Bronchial epithelial cell (primary cell): Measurements from ENCODE around the gene CDYL2. TPM values are rescaled to one million over a fixed set of nuclear protein-coding genes. Genes with fewer than 3 reads are reported as not detected.

Experiments
- DNase-seq: peaks from one replicate; pipeline ENCODE4 v3.0.0-alpha.2; 2010; ENCODE audit warnings: low read depth
- FAIRE-seq: peaks from 2 replicates; lab custom pipeline; 2011; peaks lifted over from hg19 to GRCh38; lab: Jason Lieb, UNC
- H3K27me3 ChIP-seq: 2 replicates; pipeline ENCODE4 v1.5.1; 2011; ENCODE audit warnings: low read length; ENCODE audit not compliant: control insufficient read depth, insufficient read depth
- H3K36me3 ChIP-seq: 2 replicates; pipeline ENCODE4 v1.5.1; 2011; ENCODE audit warnings: low read length; ENCODE audit not compliant: control insufficient read depth, insufficient read depth
- H3K4me3 ChIP-seq: 2 replicates; pipeline ENCODE4 v1.5.1; 2011; ENCODE audit warnings: mild to moderate bottlenecking, low read depth, low read length, control low read depth
- CTCF ChIP-seq: IDR thresholded peaks from 2 replicates; pipeline ENCODE4 v1.5.1; 2011; ENCODE audit warnings: mild to moderate bottlenecking, moderate library complexity, low read length, control low read depth, inconsistent platforms; ENCODE audit not compliant: insufficient read depth, severe bottlenecking
- total RNA-seq: library from RNA; depleted of rRNA; stranded (reverse); fragments of >200 nt; gene quantifications from 2 replicates; pipeline ENCODE4 v1.2.1, GENCODE V29; 2014

The CDYL2 gene
- total RNA-seq, 1 donor from 2014 or later = 1.1 TPM

GRCh38 chr16:80703131-80704071 lies 101.0 kb downstream of the CDYL2 start:
- no peaks in the 10 kb centered on the region for H3K36me3 ChIP-seq
- H3K27me3 ChIP-seq = no peaks in the 10 kb centered on the region
- TF ChIP-seq CTCF = no peak
- no peak overlapping the region for H3K4me3 ChIP-seq
- FAIRE-seq (no peak), DNase-seq (no peak)

GRCh38 chr16:80702696-80703095 lies 101.7 kb downstream of the CDYL2 start:
- DNase-seq (no peak), FAIRE-seq (no peak)
- no peak for TF ChIP-seq CTCF
- no peaks in the 10 kb centered on the region for H3K27me3 ChIP-seq
- no peaks in the 10 kb centered on the region for H3K36me3 ChIP-seq
- no peak overlapping the region for H3K4me3 ChIP-seq

GRCh38 chr16:80700558-80700957 lies 103.8 kb downstream of the CDYL2 start:
- TF ChIP-seq CTCF = no peak
- no peak for FAIRE-seq
- DNase-seq = no peak
- H3K36me3 ChIP-seq = no peaks in the 10 kb centered on the region
- H3K4me3 ChIP-seq = no peak overlapping the region
- H3K27me3 ChIP-seq = no peaks in the 10 kb centered on the region

- no peak overlapping the region for H3K4me3 ChIP-seq
- no peaks in the 10 kb centered on the region for H3K36me3 ChIP-seq
- H3K27me3 ChIP-seq = no peaks in the 10 kb centered on the region
- TF ChIP-seq CTCF = no peak
- DNase-seq (no peak), FAIRE-seq (no peak)
Measured at GRCh38 chr16:80695020-80695419, 109.4 kb downstream of the CDYL2 start.

- H3K27me3 ChIP-seq = no peaks in the 10 kb centered on the region
- no peak for TF ChIP-seq CTCF
- no peak for FAIRE-seq
- no peak overlapping the region for H3K4me3 ChIP-seq
- no peaks in the 10 kb centered on the region for H3K36me3 ChIP-seq
- no peak for DNase-seq
Measured at GRCh38 chr16:80693553-80693952, 110.8 kb downstream of the CDYL2 start.

- H3K36me3 ChIP-seq = no peaks in the 10 kb centered on the region
- DNase-seq (no peak), FAIRE-seq (no peak)
- TF ChIP-seq CTCF = no peak
- no peaks in the 10 kb centered on the region for H3K27me3 ChIP-seq
- H3K4me3 ChIP-seq = no peak overlapping the region
Measured at GRCh38 chr16:80692270-80692669, 112.1 kb downstream of the CDYL2 start.
